ENCODE measurements around the gene OS9.

OS9 gene

DNA sequence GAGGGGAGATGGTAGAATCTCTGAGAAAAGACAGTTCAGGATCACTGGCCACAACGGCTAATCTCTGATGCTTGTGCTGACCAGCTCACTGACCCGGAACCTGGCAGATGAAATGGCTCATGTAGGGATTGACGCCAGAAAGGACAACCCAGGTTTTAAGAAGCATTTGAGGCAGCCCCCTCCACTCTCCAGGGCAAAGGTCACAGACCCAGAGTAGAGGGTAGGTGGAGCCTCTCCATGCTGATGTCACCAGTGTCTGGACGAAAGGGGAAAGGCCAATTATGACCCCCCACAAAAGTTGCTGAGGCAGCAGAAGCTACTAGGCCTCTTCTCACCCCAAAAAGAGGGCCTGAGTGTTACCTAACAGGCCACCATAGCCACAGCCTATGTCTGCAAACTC, 76.8 kb downstream of the OS9 start:
- no peak for DNase-seq
